GM12878 (cell line): ENCODE data around the gene SPATA9. TPM values are rescaled to one million over a fixed set of nuclear protein-coding genes. Genes with fewer than 3 reads are reported as not detected.

ENCODE experiments used
- ATAC-seq: fragments of 200-7000 bp; cut with Tn5 transposase; 3 replicates; pipeline ENCODE4 v1.9.1; 2020; ENCODE audit warnings: mild to moderate bottlenecking, moderate library complexity
- BruUV-seq: library from RNA; stranded (reverse); fragments of 400-500 nt; replicated peaks from 2 replicates; lab custom pipeline; 2021; lab: Mats Ljungman, UMichigan
- CTCF ChIA-PET: fragments of 300-600 bp; sonication (Branson Sonifier 250); formaldehyde crosslinking; extraction: SDS; loops from one replicate; lab custom pipeline; 2021; ENCODE audit warnings: inconsistent platforms; lab: Yijun Ruan, JAX
- POLR2A ChIA-PET: fragments of 350-600 bp; formaldehyde crosslinking; extraction: SDS; loops from one replicate; lab custom pipeline; 2021; ENCODE audit warnings: inconsistent platforms; lab: Charles Lee
- RAD21 ChIA-PET: fragments of 300-600 bp; sonication (Branson Sonifier 250); formaldehyde crosslinking; loops from one replicate; lab custom pipeline; 2023; ENCODE audit warnings: antibody characterized with exemption; ENCODE audit not compliant: unreplicated experiment; lab: Charles Lee
- SMC1A ChIA-PET: fragments of 300-600 bp; sonication (Branson Sonifier 250); formaldehyde crosslinking; loops from one replicate; lab custom pipeline; 2023; ENCODE audit not compliant: unreplicated experiment, uncharacterized antibody; lab: Charles Lee
- DNase-seq: peaks from one replicate; pipeline ENCODE4 v3.0.0-alpha.2; 2011; ENCODE audit warnings: low read depth, low spot score
- FAIRE-seq: peaks from 3 replicates; lab custom pipeline; 2011; peaks lifted over from hg19 to GRCh38; lab: Jason Lieb, UNC
- H2AFZ ChIP-seq: 2 replicates; pipeline ENCODE4 v1.6.0; 2011; ENCODE audit warnings: low read depth, low read length, control low read depth; ENCODE audit not compliant: control insufficient read depth
- H3K27ac ChIP-seq: 2 replicates; pipeline ENCODE4 v1.5.1; 2011; ENCODE audit warnings: control low read depth; ENCODE audit not compliant: control insufficient read depth, insufficient read depth
- H3K27me3 ChIP-seq, 2 experiments: replicated peaks in 1 of 2; 2 replicates each; pipeline versions ENCODE4 v1.6.0 to v1.6.1; 2011; ENCODE audit warnings: low read length in 1 of 2; ENCODE audit not compliant: control insufficient read depth in 2 of 2, insufficient read depth in 2 of 2
- H3K36me3 ChIP-seq, 2 experiments: 2 replicates each; pipeline ENCODE4 v1.5.1; 2011; ENCODE audit warnings: low read length in 1 of 2; ENCODE audit not compliant: control insufficient read depth in 2 of 2, insufficient read depth in 2 of 2
- H3K4me1 ChIP-seq: 2 replicates; pipeline ENCODE4 v1.6.1; 2011; ENCODE audit warnings: mild to moderate bottlenecking, low read length, moderate library complexity, mixed read lengths; ENCODE audit not compliant: control insufficient read depth, insufficient read depth
- H3K4me2 ChIP-seq: 2 replicates; pipeline ENCODE4 v1.6.0; 2011; ENCODE audit warnings: control low read depth; ENCODE audit not compliant: control insufficient read depth, insufficient read depth
- H3K4me3 ChIP-seq: fragments of 200-600 bp; sonication (generic); 2 replicates; pipeline ENCODE4 v1.5.1; 2016
- H3K79me2 ChIP-seq: 2 replicates; pipeline ENCODE4 v1.6.0; 2011; ENCODE audit warnings: low read length; ENCODE audit not compliant: control insufficient read depth, insufficient read depth
- H3K9ac ChIP-seq: 2 replicates; pipeline ENCODE4 v1.8.0; 2011; ENCODE audit warnings: low read length, control low read depth, mixed read lengths; ENCODE audit not compliant: control insufficient read depth, insufficient read depth
- H3K9me3 ChIP-seq: replicated peaks from 3 replicates; pipeline ENCODE4 v1.5.1; 2011; ENCODE audit warnings: mild to moderate bottlenecking, low read length; ENCODE audit not compliant: control insufficient read depth, insufficient read depth
- H4K20me1 ChIP-seq: 2 replicates; pipeline ENCODE4 v1.6.0; 2011; ENCODE audit not compliant: control insufficient read depth, insufficient read depth
- BACH1 ChIP-seq: fragments of 450-650 bp; IDR thresholded peaks from 2 replicates; pipeline ENCODE4 v1.6.1; 2017; ENCODE audit warnings: mild to moderate bottlenecking, borderline replicate concordance
- SPI1 ChIP-seq: IDR thresholded peaks from 2 replicates; pipeline ENCODE4 v1.6.1; 2011; ENCODE audit warnings: low read depth, mild to moderate bottlenecking, low read length, moderate library complexity, borderline replicate concordance; ENCODE audit not compliant: insufficient read depth
- WGBS: methylation state at CpG from one replicate; pipeline ENCODE4 v1.1.6; 2016; ENCODE audit warnings: low lambda C conversion rate; ENCODE audit not compliant: insufficient replicate concordance, insufficient coverage; ENCODE audit errors: missing lambda C conversion rate; 5-methylcytosine and 5-hydroxymethylcytosine counted together
- in situ Hi-C: fragments of 300-500 bp; cut with MboI; formaldehyde crosslinking; loops from 9 replicates; pipeline ENCODE4 v1.14.3; 2018; ENCODE audit warnings: mixed read lengths
- intact Hi-C: fragments of 100-400 bp; cut with micrococcal nuclease; formaldehyde crosslinking; loops from one replicate; pipeline ENCODE4 v1.14.2; 2022; ENCODE audit not compliant: unreplicated experiment
- polyA plus RNA-seq, 11 experiments: library from polyadenylated mRNA; depleted of rRNA in 4 of 11; unstranded in 6 of 11; stranded (reverse) in 5 of 11; fragments of >200 nt; fragmentation: Nextera tagmentation in 4 of 11; fragmentation: Illumina TruSeq in 1 of 11; extraction: Ambion mirVana in 4 of 11; extraction: Trizol in 1 of 11; gene quantifications; 1 replicate in 1 of 11; 2 replicates in 10 of 11; pipeline versions ENCODE4 v1.2.1 to v1.2.3, GENCODE V29; 2011 to 2016; ENCODE audit warnings: inconsistent platforms in 2 of 11, missing spikeins in 2 of 11, low read depth in 1 of 11
- total RNA-seq, 4 experiments: library from RNA; depleted of rRNA in 3 of 4; stranded (reverse); fragments of >200 nt in 3 of 4; fragmentation: Illumina TruSeq in 1 of 4; extraction: Trizol in 1 of 4; gene quantifications; 2 replicates each; pipeline versions ENCODE4 v1.2.1 to v1.2.3, GENCODE V29; 2013 to 2021
- TF ChIP-seq, protein P1 (sequence below): fragments of 450-650 bp; IDR thresholded peaks from 2 replicates; pipeline ENCODE4 v1.6.1; 2016; ENCODE audit warnings: mild to moderate bottlenecking
- TF ChIP-seq, protein P2 (sequence below): fragments of 150-350 bp; IDR thresholded peaks from 2 replicates; pipeline ENCODE4 v1.6.1; 2016; ENCODE audit warnings: low read depth, low read length

Gene SPATA9
- total and polyA plus RNA-seq, 10 of the 15 experiments (the other 5 are each of a cell fraction or from before 2014, with no cell fraction given), result 0.11 to 0.49 (median 0.16) TPM; not detected in 1

DNA sequence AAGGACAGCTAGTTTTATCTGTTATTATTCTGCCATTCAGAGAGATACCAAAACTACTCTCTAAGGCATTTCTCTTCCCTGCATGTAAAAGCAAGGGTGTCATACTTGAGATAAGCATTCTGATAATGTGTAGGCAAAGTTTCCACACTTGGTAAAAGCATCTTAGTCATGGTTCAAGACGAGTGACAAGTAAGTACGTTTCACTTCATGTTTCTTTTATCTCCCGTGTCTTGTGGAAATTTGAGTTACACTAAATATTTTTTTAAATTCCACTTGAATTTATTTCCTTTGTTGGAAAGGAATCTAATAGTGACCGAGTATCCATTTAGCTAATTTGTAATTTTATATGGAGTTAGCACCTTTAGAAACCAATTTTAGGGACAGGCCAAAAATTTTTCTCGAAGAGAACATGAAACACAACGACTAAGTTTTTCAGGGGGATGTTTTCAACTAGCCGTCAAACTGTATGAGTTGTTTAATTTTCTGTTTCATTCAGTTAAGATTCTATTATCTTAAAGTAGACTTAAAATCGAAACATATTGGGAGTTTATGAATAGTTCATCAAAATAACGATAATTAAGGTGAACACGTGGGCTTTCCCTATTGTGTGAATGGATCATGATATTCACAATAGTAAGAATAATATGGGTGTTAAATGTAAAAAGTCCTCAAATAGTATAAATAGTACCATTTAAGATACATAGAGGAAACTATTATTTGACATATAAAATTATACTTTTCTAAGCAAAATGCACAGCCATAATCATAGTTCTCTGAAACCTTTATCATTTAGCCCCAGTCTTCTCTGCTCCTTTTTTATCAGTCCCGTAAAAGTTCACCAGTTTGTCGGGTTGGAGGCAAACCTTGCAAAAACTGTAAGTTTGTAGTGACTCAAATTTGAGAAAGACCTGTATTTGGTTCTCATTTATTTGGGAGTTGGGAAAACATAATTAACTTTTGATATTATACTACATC, 34.6 kb downstream of the SPATA9 start:
- ChIA-PET POLR2A (interaction anchor here (0.6 to 2.0 kb wide), 7 partner anchors 82 to 901 kb away, joined by 4 to 12 read pairs (median 7); partner anchors contain the start of genes GLRX and RHOBTB3), SMC1A (interaction anchor here (0.6 to 7.6 kb wide), 15 partner anchors 11 to 1025 kb away, joined by 3 to 168 read pairs (median 7); partner anchors contain the start of gene GLRX), RAD21 (interaction anchor here (0.6 to 7.4 kb wide), 10 partner anchors 15 to 221 kb away, joined by 3 to 98 read pairs (median 6); partner anchors contain the start of gene RHOBTB3), CTCF (interaction anchor here (0.6 to 8.5 kb wide), 4 partner anchors 16 to 197 kb away, joined by 3 to 206 read pairs (median 56); no protein-coding TSS in a partner anchor)
- no peaks in the 10 kb centered on the region for H3K27me3 ChIP-seq
- 0 out of 2 replicates have a peak overlapping the region, but pooled peaks have one; percentile 26 for H3K4me3 ChIP-seq
- no peaks in the 10 kb centered on the region for H4K20me1 ChIP-seq
- no peaks in the 10 kb centered on the region for H3K79me2 ChIP-seq
- no peaks in the 10 kb centered on the region for H3K9me3 ChIP-seq
- H3K9ac ChIP-seq, result no peak overlapping the region
- TF ChIP-seq, protein P1, sequence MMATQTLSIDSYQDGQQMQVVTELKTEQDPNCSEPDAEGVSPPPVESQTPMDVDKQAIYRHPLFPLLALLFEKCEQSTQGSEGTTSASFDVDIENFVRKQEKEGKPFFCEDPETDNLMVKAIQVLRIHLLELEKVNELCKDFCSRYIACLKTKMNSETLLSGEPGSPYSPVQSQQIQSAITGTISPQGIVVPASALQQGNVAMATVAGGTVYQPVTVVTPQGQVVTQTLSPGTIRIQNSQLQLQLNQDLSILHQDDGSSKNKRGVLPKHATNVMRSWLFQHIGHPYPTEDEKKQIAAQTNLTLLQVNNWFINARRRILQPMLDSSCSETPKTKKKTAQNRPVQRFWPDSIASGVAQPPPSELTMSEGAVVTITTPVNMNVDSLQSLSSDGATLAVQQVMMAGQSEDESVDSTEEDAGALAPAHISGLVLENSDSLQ, result peak; percentile 23; the same call in 1 of the 2 replicates
- TF ChIP-seq, protein P2, sequence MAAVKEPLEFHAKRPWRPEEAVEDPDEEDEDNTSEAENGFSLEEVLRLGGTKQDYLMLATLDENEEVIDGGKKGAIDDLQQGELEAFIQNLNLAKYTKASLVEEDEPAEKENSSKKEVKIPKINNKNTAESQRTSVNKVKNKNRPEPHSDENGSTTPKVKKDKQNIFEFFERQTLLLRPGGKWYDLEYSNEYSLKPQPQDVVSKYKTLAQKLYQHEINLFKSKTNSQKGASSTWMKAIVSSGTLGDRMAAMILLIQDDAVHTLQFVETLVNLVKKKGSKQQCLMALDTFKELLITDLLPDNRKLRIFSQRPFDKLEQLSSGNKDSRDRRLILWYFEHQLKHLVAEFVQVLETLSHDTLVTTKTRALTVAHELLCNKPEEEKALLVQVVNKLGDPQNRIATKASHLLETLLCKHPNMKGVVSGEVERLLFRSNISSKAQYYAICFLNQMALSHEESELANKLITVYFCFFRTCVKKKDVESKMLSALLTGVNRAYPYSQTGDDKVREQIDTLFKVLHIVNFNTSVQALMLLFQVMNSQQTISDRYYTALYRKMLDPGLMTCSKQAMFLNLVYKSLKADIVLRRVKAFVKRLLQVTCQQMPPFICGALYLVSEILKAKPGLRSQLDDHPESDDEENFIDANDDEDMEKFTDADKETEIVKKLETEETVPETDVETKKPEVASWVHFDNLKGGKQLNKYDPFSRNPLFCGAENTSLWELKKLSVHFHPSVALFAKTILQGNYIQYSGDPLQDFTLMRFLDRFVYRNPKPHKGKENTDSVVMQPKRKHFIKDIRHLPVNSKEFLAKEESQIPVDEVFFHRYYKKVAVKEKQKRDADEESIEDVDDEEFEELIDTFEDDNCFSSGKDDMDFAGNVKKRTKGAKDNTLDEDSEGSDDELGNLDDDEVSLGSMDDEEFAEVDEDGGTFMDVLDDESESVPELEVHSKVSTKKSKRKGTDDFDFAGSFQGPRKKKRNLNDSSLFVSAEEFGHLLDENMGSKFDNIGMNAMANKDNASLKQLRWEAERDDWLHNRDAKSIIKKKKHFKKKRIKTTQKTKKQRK, result no peak
- TF ChIP-seq BACH1, result peak; percentile 50; the same call in 1 of the 2 replicates
- TF ChIP-seq SPI1, result peak; percentile 21; the same call in 1 of the 2 replicates
- DNase-seq, result no peak
- BruUV-seq, result no TSS peak
- intact Hi-C loops (loop anchor here (2.0 to 10.0 kb wide), 3 partner anchors 81 to 687 kb away; no protein-coding TSS in a partner anchor), in situ Hi-C loops (no loop called here)
- no peak overlapping the region for H3K27ac ChIP-seq
- peak; percentile 12; the same call in 2 of the 3 replicates for ATAC-seq
- WGBS, result 15% methylated on average over 12 of the region's 12 CpGs
- no peak for FAIRE-seq
- H2AFZ ChIP-seq, result peak overlapping the region; percentile 24; the same call in 1 of the 2 replicates
- peak overlapping the region; percentile 54 for H3K4me2 ChIP-seq
- H3K4me1 ChIP-seq, result peaks cover 5% of the 10 kb centered on the region
- H3K36me3 ChIP-seq, result no peaks in the 10 kb centered on the region
